Renal cortical epithelial cell (primary cell): ENCODE data around the gene PIGM. TPM values are rescaled to one million over a fixed set of nuclear protein-coding genes. Genes with fewer than 3 reads are reported as not detected.

ENCODE experiments used
- DNase-seq: peaks from one replicate; pipeline ENCODE4 v3.0.0-alpha.2; 2011; ENCODE audit warnings: low read depth
- total RNA-seq: library from RNA; depleted of rRNA; stranded (reverse); fragments of >200 nt; gene quantifications from 2 replicates; pipeline ENCODE4 v1.2.3, GENCODE V29; 2014

Gene PIGM
- 4.0 and 5.2 TPM in 2 replicates for total RNA-seq

DNA sequence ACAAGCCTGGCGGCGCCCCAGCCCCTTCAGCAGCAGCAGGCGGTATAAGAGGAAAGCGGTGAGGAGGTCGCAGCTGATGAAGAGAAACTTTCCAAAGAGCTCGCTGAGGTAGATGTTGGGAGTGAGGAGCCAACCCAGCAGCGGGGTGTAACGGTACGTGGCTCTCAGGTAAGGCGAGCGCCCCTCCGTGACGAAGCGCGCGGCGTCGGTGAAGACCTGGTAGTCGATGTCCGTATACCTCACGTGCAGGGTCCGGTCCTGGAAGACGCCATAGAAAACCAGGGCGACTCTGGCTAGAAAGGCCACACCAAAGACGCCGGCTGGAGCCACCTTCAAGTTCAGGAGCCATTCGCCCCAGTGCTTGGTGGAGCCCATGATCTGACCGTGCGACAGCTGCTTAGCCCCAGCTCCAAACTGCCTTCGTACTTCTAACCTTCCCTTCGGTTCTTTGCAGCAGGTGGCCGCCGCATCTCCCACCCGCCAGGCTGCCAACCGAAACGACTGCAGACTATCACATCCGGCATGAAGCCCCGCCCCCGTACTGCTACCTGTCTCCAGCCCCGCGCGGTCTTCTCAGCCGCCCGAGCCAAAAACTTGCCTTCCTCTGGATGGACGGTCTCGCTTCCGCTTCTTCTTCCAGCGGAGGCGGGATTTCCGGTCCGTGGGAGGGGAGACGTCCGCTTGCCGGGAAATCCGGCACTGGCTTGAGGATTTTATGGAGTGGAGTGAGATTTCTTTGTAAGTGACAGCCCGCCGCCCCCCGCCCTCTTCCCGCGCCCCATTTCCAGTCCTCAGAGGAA, at the start of gene PIGM:
PIGM (minus strand) TSS at position 626 of the 800 bp plus-strand sequence; CDS start at position 375, 251 bp downstream.
- DNase-seq = peak; percentile 83

GRCh38 chr1:160081261-160081936, 49.6 kb upstream of the PIGM start, which contains the start of gene KCNJ9:
KCNJ9 (plus strand) TSS chr1:160081538; CDS start chr1:160084031, 2,493 bp downstream.
- no peak for DNase-seq

- no peak for DNase-seq
Observed at GRCh38 chr1:160080381-160081100, 48.8 kb upstream of the PIGM start.

GRCh38 chr1:160079448-160079847, 47.7 kb upstream of the PIGM start:
- no peak for DNase-seq

DNA sequence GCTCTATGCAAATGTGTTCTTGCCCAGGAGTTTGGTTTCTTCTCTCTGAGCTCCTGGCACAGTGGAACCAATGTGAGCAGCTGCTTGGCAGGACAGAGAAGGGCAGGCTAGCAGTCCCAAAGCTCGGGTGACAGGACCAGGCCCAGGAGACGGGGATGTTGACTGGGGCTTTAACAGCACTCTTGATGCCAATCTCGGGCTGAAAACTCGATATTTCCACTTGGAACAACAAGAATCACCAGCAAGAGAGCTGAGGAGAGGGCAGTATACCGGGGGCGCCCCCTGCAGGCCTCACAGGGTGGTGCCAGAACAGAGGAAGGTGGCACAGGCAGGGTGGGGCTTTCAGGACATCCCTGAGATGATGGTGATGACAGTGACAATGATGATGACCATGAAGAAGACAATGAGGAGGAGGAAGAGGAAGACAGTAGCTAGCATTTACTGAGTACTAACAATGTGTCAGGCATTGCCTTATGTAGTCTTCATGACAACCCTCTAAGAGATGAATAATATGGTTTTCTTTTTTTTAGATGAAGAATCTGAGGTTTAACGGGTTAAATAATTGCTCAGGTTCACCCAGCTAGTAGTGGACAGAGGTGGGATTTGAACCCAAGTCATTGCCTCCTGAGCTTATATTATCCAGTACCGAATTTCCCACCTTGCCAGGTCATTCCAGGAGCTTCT, 46.9 kb upstream of the PIGM start:
- no peak for DNase-seq

GRCh38 chr1:160077486-160077885, 45.7 kb upstream of the PIGM start:
- DNase-seq = no peak

DNA sequence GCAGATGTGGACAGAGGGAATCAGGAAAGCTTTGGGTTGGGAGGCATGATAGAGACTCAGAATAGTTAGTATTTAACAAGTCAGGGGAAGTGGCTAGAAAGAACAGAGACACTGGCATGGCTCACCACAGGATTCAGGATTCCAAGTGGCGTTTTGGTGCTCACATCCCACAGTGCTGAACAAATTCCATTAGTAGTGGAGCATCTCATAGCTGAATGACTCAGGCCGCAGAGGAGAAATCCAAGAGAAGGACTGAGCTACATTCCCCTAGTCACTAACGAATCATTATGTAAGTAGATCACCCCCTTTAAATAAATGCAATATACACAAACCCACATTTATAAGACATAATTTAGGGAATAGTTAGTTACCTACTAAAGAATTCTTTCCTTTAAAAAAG, 44.5 kb upstream of the PIGM start:
- no peak for DNase-seq

DNA sequence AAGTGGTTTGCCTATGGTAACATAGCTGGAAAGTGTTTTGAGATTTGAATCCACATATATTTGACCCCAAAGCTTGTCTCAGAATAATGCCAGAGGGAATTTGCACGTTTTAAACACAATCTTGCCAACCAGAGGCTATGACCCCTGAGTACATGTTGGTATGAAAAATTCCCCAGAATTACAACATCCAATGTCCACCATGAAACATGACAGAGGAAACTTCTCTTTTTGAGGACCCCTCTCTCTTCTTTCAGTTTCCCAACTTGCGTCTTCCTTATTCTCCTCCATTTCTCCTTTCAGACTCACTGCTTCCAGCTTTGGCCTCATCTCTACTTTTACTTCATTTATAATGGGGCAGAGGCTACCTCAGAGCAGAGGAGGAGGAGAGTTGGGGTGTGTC, 44.0 kb upstream of the PIGM start:
- DNase-seq = no peak

DNA sequence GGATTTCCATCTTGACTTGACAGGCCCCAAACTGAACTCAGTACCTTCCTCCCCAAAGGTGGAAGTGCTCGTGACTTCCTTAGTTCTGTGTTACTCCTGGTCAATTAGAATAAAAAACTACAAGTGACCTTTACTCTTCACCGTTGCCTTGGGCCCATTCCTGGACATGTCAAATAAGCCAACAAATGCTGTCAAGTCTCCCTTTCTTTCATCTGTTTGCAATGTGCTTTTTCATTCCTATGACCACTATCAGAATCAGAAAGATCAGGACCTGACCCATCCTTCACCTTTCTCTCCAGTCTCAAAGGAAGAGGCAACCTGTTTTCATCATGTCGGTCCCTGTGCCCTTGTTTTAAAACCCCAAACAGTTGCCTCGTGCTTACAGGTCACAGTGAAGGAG, 43.1 kb upstream of the PIGM start:
- DNase-seq = no peak

DNA sequence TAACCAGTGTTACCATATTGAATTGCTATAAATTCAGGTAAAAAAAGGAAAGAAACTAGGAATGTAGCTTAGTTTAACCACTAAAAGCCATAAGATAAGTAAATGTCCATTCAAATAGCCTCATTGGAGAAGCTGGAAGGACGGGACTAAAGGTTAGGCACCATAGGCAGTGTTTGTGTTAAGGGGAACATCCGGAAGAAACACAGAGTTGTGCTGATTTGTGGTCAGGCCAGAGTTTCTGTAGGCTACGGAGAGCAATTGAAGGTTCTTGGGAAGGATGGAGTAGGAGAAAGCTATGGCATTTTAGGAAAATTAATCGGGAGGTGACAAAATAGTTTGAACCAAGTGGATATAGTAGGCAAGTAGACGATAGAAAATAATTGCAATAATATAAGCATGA, 39.5 kb upstream of the PIGM start:
- no peak for DNase-seq

GRCh38 chr1:160070243-160071163, 38.7 kb upstream of the PIGM start:
- DNase-seq = peak; percentile 9

GRCh38 chr1:160069460-160070231, 37.9 kb upstream of the PIGM start, which contains the start of gene KCNJ10:
KCNJ10 (minus strand) TSS chr1:160070160; CDS start chr1:160042532, 27,628 bp downstream.
- DNase-seq = no peak

DNA sequence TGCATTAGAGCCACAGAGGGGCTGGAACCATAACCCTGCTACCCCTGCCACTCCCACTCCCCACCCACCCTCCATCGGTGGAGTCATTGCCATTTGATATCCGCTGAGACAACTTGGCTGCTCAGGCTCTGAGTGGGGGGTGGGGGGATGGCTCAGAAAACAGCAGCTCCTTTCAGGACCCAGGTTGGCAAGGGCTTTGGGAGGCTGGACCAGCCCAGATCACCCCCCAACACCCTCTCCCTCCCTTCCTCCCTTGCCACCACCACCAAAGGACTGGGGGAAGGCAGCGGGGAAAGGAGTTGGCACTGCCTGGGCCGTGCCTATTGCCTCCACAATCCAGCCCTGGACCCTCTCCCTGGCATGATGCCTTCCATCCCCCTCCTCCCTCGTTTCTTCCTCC, 36.4 kb upstream of the PIGM start:
- DNase-seq = no peak

DNA sequence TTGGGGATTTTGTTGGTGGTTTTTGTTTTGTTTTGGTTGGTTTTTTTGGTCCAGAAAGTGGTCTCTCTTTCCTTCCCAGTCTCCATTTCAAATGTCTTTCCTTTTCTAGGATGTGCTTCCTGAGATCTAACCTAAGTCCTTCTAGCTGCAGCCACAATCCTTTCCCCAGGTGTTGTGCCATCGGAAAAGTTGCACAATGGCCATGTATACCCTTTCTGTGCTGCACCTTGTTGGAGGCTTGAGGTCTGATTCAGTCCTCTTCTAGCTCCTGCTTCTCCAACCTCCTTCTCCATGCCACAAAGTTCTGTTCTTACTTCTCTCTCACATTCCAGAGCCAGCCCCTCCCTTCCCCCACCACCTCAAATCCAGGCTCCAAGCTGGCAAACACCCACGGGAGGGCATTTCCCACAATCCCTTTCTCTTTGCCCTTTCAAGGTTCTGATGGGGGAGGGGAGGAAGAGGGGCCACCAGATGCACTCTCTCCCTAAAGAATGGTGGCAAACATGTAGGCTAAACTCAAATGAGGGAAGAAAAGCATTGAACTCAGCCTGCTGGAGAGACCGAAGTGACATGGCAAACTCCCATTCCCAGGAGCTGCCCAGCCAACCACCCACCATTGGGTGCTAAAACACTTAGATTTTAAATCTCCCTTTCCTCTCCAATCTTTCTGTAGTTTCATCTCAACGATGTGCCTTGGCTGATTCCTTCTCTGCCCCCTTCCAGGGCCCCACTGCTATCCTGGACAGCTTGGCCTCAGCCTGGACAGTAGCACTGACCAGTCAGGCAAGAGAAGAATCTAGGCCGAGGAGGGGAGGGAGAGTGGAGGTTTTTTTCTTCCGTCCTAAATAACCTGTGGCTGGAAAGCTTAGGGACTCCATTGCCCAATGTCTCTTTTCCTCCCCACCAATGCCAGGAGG, 35.3 kb upstream of the PIGM start:
- no peak for DNase-seq

DNA sequence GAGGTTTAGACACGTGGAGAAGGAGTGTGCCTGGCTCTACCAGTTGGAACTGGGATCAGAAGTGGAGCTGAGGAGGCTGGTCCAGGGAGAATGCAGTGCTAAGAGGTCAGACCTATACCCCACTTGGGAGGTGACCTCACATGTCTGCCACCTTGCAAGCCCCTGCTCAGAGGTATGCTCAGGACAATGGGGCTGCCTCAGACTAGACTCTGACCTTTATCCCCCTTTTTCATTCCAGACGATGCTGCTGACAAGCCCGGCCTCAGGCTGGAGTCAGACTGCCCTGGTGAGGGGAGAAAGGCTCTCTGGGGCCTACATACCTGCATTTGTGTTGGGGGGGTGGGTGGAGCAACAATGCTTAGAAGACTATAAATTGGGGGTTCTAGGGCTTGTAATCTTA, 33.0 kb upstream of the PIGM start:
- no peak for DNase-seq

DNA sequence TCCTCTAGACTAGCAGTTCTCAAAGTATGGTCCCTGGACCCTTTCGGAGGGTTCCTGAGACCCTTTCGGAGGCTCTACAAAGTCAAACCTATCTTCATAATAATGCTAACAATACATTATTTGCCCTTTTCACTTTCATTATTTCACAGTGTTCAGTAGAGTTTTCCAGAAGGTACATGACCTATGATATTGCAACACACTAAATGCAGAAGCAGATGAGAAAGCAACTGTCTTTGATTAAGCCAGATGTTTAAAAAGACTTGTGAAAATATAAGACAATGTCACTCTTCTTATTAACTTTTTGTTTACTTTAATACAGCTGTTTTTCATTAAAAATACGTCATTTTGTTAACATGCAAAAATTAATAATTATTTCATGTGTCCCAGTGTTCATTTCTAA, 32.4 kb upstream of the PIGM start:
- no peak for DNase-seq

- no peak for DNase-seq
Observed at GRCh38 chr1:160063176-160063575, 31.4 kb upstream of the PIGM start.

DNA sequence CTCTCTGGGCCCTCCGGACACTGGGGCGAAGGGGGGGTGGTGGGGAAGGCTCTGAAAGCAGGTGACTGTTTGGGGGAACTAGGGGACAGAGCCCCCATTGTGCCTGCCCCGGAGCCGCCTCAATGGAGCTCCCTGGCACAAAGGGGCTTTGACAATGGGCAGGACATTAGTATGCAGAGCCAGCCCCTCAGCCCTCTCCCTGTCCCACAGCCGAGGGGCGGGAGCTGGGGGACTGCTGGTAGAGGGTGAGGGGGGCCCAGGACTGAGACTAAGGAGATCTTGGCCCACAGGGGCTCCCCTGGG, 30.4 kb upstream of the PIGM start:
- DNase-seq = no peak
